HepG2 (cell line): Measurements from ENCODE around the gene HEYL. TPM values are rescaled to one million over a fixed set of nuclear protein-coding genes. Genes with fewer than 3 reads are reported as not detected.

Experiments used
- IKZF5 ChIP-seq: IDR thresholded peaks from 2 replicates; pipeline ENCODE4 v1.6.1; 2018; ENCODE audit warnings: missing genetic modification reagents, mild to moderate bottlenecking, missing compliant biosample characterization
- KLF15 ChIP-seq: sonication (generic); formaldehyde crosslinking; IDR thresholded peaks from 2 replicates; pipeline ENCODE4 v1.8.1; 2023; ENCODE audit warnings: borderline replicate concordance, mild to moderate bottlenecking, inconsistent platforms, missing genetic modification reagents, mixed read lengths
- MLXIP ChIP-seq: sonication (generic); formaldehyde crosslinking; IDR thresholded peaks from 2 replicates; pipeline ENCODE4 v1.9.0; 2021; ENCODE audit warnings: missing genetic modification reagents, borderline replicate concordance
- MXD4 ChIP-seq: IDR thresholded peaks from 2 replicates; pipeline ENCODE4 v1.6.1; 2016; ENCODE audit warnings: mild to moderate bottlenecking, missing biosample characterization, missing genetic modification reagents
- ZBTB7A ChIP-seq: sonication (generic); formaldehyde crosslinking; IDR thresholded peaks from 2 replicates; pipeline ENCODE4 v1.8.0; 2022; ENCODE audit warnings: mild to moderate bottlenecking, missing genetic modification reagents
- ZNF496 ChIP-seq: sonication (generic); formaldehyde crosslinking; IDR thresholded peaks from 2 replicates; pipeline ENCODE4 v1.8.1; 2023; ENCODE audit warnings: mild to moderate bottlenecking, moderate library complexity, missing genetic modification reagents; ENCODE audit not compliant: insufficient replicate concordance
- polyA plus RNA-seq, 8 experiments: library from polyadenylated mRNA; depleted of rRNA in 3 of 8; stranded (reverse) in 7 of 8; unstranded in 1 of 8; fragments of >200 nt; fragmentation: Illumina TruSeq in 4 of 8; extraction: Trizol in 4 of 8; gene quantifications; 2 replicates each; pipeline versions ENCODE4 v1.2.1 to v1.2.3, GENCODE V29; 2011 to 2016; ENCODE audit warnings: low read depth in 4 of 8, missing spikeins in 1 of 8, mixed read lengths in 1 of 8; ENCODE audit not compliant: insufficient read depth in 1 of 8
- total RNA-seq, 5 experiments: library from RNA; depleted of rRNA; stranded (reverse); fragments of >200 nt; fragmentation: Illumina TruSeq; extraction: Trizol; gene quantifications; 2 replicates each; pipeline ENCODE4 v1.2.3, GENCODE V29; 2016; ENCODE audit warnings: low read depth in 1 of 5
- TF ChIP-seq, protein P1 (sequence below): sonication (generic); formaldehyde crosslinking; IDR thresholded peaks from 2 replicates; pipeline ENCODE4 v1.4.0; 2020; ENCODE audit warnings: missing genetic modification reagents
- TF ChIP-seq, protein P2 (sequence below): sonication (generic); formaldehyde crosslinking; IDR thresholded peaks from 2 replicates; pipeline ENCODE4 v1.9.0; 2022; ENCODE audit warnings: low read depth, missing genetic modification reagents
- TF ChIP-seq, protein P3 (sequence below): IDR thresholded peaks from 2 replicates; pipeline ENCODE4 v1.6.1; 2016; ENCODE audit warnings: missing biosample characterization, missing genetic modification reagents, low read depth

HEYL gene
- total and polyA plus RNA-seq, 2 of the 13 experiments (the other 11 are each of a cell fraction or from before 2014, with no cell fraction given) = 0.03 to 0.04 TPM

DNA sequence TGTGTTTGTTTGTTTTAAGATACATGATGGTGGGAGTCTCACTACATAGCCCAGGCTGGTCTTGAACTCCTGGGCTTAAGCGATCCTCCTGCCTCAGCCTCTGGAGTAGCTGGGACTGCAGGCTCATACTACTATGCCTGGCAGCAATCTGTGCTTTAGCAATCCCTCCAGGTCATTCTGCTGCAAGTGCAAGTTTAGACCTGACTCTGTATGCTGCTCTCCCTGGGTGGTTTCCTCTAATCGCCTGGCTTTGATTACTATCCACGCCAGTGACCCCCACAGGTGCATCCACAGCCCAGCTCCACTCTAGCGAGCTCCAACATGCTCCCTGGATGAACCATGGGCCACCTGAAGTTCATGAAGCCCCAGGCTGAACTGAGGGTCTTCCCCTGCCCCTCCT lies 47.4 kb downstream of the HEYL start (continued):
- TF ChIP-seq, protein P1, sequence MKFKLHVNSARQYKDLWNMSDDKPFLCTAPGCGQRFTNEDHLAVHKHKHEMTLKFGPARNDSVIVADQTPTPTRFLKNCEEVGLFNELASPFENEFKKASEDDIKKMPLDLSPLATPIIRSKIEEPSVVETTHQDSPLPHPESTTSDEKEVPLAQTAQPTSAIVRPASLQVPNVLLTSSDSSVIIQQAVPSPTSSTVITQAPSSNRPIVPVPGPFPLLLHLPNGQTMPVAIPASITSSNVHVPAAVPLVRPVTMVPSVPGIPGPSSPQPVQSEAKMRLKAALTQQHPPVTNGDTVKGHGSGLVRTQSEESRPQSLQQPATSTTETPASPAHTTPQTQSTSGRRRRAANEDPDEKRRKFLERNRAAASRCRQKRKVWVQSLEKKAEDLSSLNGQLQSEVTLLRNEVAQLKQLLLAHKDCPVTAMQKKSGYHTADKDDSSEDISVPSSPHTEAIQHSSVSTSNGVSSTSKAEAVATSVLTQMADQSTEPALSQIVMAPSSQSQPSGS (CRISPR knock-in tag) = no peak
- no peak for TF ChIP-seq KLF15 (CRISPR knock-in tag)
- TF ChIP-seq, protein P2, sequence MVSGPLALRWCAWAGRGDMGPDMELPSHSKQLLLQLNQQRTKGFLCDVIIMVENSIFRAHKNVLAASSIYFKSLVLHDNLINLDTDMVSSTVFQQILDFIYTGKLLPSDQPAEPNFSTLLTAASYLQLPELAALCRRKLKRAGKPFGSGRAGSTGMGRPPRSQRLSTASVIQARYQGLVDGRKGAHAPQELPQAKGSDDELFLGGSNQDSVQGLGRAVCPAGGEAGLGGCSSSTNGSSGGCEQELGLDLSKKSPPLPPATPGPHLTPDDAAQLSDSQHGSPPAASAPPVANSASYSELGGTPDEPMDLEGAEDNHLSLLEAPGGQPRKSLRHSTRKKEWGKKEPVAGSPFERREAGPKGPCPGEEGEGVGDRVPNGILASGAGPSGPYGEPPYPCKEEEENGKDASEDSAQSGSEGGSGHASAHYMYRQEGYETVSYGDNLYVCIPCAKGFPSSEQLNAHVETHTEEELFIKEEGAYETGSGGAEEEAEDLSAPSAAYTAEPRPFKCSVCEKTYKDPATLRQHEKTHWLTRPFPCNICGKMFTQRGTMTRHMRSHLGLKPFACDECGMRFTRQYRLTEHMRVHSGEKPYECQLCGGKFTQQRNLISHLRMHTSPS = no peak
- TF ChIP-seq ZNF496 (CRISPR knock-in tag) = no peak
- no peak for TF ChIP-seq IKZF5 (CRISPR knock-in tag)
- TF ChIP-seq MLXIP = no peak
- TF ChIP-seq ZBTB7A (CRISPR knock-in tag) = no peak
- TF ChIP-seq, protein P3, sequence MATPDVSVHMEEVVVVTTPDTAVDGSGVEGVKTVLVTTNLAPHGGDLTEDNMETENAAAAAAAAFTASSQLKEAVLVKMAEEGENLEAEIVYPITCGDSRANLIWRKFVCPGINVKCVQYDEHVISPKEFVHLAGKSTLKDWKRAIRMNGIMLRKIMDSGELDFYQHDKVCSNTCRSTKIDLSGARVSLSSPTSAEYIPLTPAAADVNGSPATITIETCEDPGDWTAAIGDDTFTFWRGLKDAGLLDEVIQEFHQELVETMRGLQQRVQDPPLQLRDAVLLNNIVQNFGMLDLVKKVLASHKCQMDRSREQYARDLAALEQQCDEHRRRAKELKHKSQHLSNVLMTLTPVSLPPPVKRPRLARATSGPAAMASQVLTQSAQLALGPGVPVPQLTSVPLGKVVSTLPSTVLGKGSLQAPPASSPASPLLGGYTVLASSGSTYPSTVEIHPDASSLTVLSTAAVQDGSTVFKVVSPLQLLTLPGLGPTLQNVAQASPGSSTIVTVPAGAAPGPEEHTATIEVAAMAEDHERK (CRISPR knock-in tag) = no peak
- TF ChIP-seq MXD4 = no peak
- TF ChIP-seq, all 625 proteins: peak for 0
